Astrocyte (in vitro differentiated cells and primary cell): ENCODE data around the gene ASCC3.

Experiments used
- EZH2 ChIP-seq: IDR thresholded peaks from 2 replicates; pipeline ENCODE4 v1.6.1; 2012; ENCODE audit warnings: mild to moderate bottlenecking, low read length, inconsistent platforms; ENCODE audit not compliant: insufficient read depth
- TF ChIP-seq, protein P1 (sequence below): IDR thresholded peaks from 2 replicates; pipeline ENCODE4 v1.5.1; 2011; ENCODE audit warnings: low read depth, mild to moderate bottlenecking, inconsistent platforms, low read length, moderate library complexity; ENCODE audit not compliant: insufficient read depth

DNA sequence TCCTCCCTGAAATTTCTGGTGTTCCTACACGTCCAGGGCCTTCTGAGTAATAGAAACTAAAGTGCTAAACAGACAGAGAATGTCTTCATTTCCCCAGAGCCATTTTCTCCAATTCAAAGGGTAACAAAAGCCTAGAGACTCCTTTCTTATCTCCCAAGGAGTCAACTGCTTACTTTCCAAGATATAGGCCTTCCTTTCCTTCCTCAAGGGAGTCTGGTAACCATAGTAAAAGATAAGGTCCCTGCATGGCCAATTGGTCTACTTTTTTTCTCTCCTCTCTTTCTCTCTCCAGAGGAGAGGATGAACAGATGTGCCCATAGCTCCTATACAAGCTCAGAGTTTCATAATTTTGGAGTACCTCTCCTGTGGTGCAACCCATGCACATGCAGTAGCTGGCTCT is 185.7 kb downstream of the ASCC3 start:
- TF ChIP-seq, protein P1, sequence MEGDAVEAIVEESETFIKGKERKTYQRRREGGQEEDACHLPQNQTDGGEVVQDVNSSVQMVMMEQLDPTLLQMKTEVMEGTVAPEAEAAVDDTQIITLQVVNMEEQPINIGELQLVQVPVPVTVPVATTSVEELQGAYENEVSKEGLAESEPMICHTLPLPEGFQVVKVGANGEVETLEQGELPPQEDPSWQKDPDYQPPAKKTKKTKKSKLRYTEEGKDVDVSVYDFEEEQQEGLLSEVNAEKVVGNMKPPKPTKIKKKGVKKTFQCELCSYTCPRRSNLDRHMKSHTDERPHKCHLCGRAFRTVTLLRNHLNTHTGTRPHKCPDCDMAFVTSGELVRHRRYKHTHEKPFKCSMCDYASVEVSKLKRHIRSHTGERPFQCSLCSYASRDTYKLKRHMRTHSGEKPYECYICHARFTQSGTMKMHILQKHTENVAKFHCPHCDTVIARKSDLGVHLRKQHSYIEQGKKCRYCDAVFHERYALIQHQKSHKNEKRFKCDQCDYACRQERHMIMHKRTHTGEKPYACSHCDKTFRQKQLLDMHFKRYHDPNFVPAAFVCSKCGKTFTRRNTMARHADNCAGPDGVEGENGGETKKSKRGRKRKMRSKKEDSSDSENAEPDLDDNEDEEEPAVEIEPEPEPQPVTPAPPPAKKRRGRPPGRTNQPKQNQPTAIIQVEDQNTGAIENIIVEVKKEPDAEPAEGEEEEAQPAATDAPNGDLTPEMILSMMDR = no peak
- TF ChIP-seq EZH2 = no peak
